Subcutaneous abdominal adipose tissue (tissue), 5 donors: ENCODE measurements around the gene NEK2.
A peak's percentile ranks its signal among the peaks of the same experiment; 100 is the strongest.

Experiments used
- H3K27ac ChIP-seq: one replicate; pipeline ENCODE4 v1.7.0; 2013; ENCODE audit warnings: low read depth, mild to moderate bottlenecking, inconsistent platforms, low read length, moderate library complexity
- H3K27me3 ChIP-seq, 5 donors: one replicate each; pipeline ENCODE4 v1.7.0; 2013; ENCODE audit warnings: low read length in 5 of 5, inconsistent platforms in 1 of 5; ENCODE audit not compliant: control insufficient read depth in 5 of 5, insufficient read depth in 4 of 5
- H3K36me3 ChIP-seq, 5 donors: one replicate each; pipeline ENCODE4 v1.7.0; 2013; ENCODE audit warnings: low read length in 5 of 5; ENCODE audit not compliant: control insufficient read depth in 5 of 5, insufficient read depth in 5 of 5
- H3K4me1 ChIP-seq, 5 donors: one replicate each; pipeline ENCODE4 v1.7.0; 2013; ENCODE audit warnings: low read length in 5 of 5, mild to moderate bottlenecking in 3 of 5, moderate library complexity in 1 of 5; ENCODE audit not compliant: control insufficient read depth in 5 of 5, insufficient read depth in 5 of 5
- H3K4me3 ChIP-seq, 5 donors: one replicate each; pipeline ENCODE4 v1.7.0; 2013; ENCODE audit warnings: low read length in 5 of 5, low read depth in 1 of 5
- H3K9ac ChIP-seq, 5 donors: one replicate each; pipeline ENCODE4 v1.7.0; 2013; ENCODE audit warnings: low read length in 5 of 5, mild to moderate bottlenecking in 4 of 5, moderate library complexity in 3 of 5
- H3K9me3 ChIP-seq, 5 donors: one replicate each; pipeline ENCODE4 v1.7.0; 2013; ENCODE audit warnings: low read length in 5 of 5; ENCODE audit not compliant: control insufficient read depth in 5 of 5
- donor health status: healthy.
- donor health status: healthy.
- donor health status: healthy.
- donor health status: healthy.
- donor health status: healthy.

NEK2 gene

DNA sequence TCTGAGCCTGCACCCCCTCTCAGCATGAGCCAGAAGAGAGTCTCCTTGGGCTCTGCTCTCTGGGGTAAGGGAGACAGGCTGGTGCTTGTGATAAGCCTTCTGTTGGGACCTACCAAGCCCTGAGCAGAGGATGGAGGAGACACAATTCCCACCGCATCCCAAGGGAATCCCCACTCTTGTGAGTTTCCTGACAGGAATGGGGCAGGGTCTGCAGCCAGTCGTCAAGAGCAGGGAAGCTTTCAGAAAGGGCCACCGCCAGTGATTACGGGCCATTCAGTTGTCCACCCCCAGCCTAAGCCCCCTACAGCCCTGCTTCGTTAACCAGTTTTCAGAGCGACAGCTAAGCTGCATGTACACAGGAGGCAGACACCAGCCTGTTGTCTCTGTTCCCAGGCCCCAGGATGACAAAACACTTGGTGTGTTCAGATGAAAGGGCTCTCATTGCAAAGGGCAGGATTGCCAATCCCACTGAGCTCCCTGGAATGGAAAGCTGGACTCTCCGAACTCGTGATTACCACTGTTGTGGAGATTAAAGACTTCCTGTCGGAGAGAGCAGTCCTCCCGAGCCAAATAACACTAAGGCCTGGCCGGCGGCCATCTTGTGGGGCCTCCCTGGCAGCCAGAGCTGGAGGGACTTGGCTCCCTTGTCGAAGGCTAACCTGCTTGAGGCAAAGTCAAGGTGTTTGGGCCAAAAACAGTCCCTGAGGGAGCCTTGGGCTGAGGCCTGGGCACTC lies 59.0 kb downstream of the NEK2 start:
- Histone ChIP-seq H3K9me3 (no peaks in the 10 kb centered on the region), H3K27me3 (no peaks in the 10 kb centered on the region), H3K27ac (peak overlapping the region; percentile 62), H3K36me3 (no peaks in the 10 kb centered on the region), H3K9ac (peak overlapping the region in 1 of 5 donors; percentile 15), H3K4me1 (peaks cover 9 to 37% (median 31%) of the 10 kb centered on the region in 5 donors), H3K4me3 (peak overlapping the region in 1 of 5 donors; percentile 4)

DNA sequence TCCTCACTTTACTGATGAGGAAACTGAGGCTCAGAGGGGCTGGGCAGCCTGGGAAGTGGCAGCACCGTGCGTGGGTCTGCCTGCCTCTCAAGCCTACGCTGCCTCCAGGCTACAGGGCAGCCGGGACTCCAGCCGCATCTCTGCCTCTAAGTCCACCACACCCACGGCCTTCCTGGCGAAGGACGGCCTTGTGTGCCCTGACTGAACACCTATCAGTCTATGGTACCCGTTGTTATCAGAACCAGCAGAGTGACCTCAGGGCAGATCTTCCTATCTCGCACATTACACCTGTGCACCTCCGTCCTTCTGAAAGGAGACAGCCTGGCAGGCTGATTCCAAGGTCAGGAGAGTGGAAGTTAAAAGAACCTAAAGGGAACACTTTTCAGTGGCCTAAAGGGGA lies 60.8 kb downstream of the NEK2 start:
- Histone ChIP-seq H3K36me3 (no peaks in the 10 kb centered on the region), H3K4me3 (no peak overlapping the region), H3K27me3 (no peaks in the 10 kb centered on the region), H3K9me3 (no peaks in the 10 kb centered on the region), H3K27ac (no peak overlapping the region), H3K9ac (no peak overlapping the region), H3K4me1 (peaks cover 9 to 42% (median 40%) of the 10 kb centered on the region in 5 donors)

DNA sequence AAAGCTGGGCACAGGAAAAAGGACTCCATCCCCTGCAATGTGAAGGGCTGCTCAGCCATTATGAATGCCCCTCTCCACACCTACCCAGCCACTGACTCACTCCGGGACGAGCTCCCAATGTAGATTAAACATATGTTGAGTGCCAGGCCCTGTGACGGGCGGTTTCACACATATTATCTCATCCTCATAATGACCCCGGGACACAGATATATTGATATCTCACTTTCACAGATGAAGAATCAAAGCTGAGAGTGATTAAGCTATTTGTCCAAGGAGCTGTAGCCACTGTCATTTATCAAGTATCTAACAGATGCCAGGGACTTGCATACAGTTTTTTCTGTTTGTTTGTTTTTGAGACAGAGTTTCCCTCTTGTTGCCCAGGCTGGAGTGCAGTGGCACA lies 61.5 kb downstream of the NEK2 start:
- Histone ChIP-seq H3K4me3 (no peak overlapping the region), H3K27ac (no peak overlapping the region), H3K9me3 (no peaks in the 10 kb centered on the region), H3K4me1 (peaks cover 9 to 42% (median 40%) of the 10 kb centered on the region in 5 donors), H3K27me3 (no peaks in the 10 kb centered on the region), H3K36me3 (no peaks in the 10 kb centered on the region), H3K9ac (no peak overlapping the region)

DNA sequence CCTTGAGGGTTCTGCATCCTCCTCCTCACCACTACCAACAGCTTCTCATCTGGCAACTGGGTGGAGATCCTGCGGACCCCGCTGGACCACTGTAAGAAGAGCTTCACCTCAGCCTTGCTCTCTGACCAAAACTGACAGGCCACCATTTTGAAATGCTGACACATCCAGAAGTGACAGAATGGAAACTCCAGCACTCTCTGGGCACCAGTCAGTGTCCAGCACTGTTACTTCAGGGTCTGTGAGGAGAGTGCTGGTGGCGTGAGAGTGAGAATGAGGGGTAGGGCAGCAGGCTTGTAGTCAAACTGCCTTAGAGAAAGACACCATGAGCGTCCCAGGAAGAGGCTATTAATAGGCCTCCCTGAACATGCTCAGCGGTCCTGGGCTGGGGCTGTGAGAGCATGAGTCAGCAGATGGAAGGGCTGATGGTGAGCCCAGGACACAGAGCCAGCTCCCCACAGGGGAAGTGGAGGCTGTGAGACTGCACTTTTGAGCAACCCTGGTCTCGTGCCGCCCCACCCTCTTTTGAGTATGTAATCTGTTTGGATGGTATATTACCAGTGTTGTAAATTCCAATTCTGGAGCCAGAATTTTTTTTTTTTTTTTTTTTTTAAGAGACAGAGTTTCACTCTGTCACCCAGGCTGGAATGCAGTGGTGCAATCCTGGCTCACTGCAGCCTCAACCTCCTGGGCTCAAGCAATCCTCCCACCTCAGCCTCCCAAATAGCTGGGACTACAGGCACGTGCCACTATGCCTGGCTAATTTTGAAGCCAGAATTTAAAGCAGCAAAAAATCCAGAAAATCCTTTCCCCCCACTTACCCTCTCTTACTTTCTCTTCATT lies 62.1 kb downstream of the NEK2 start:
- Histone ChIP-seq H3K4me1 (peaks cover 9 to 42% (median 40%) of the 10 kb centered on the region in 5 donors), H3K9me3 (no peaks in the 10 kb centered on the region), H3K4me3 (no peak overlapping the region), H3K27me3 (no peaks in the 10 kb centered on the region), H3K36me3 (no peaks in the 10 kb centered on the region), H3K27ac (peak overlapping the region; percentile 81), H3K9ac (no peak overlapping the region)

DNA sequence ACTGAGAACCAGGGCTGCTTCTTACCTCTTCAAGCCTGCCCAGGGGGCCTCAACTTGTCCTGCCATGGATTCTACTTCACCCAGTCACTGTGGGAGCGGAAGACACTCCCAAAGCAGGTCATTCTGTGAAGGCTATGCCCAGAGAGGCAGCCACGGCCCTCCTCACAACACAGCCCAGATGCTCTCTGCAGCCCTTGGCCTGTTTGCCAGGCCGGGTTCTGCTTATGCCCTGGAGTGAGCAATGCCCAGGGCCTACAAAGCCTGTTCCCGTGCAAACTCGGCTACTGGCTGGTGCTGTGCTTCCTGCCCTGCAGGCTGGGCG lies 62.7 kb downstream of the NEK2 start:
- Histone ChIP-seq H3K4me1 (peaks cover 9 to 44% (median 40%) of the 10 kb centered on the region in 5 donors), H3K36me3 (no peaks in the 10 kb centered on the region), H3K27me3 (no peaks in the 10 kb centered on the region), H3K9ac (no peak overlapping the region), H3K4me3 (no peak overlapping the region), H3K9me3 (no peaks in the 10 kb centered on the region), H3K27ac (peak overlapping the region; percentile 81)
